ENCODE results near the gene MSRB1.
"Not testable (repeated sequence)": the region's sequence is repeated elsewhere in the genome, so short reads cannot be mapped to it uniquely, and the experiment has no call there.

Gene MSRB1

GRCh38 chr16:1960665-1961630, 17.9 kb upstream of the MSRB1 start:
- H3K79me2 ChIP-seq (ENCODE audit: control insufficient read depth, low read length), result peaks cover 54% of the 10 kb centered on the region
- peak overlapping the region; percentile 62 for H3K27ac ChIP-seq (ENCODE audit: low read depth, low read length)
- no peaks in the 10 kb centered on the region for H3K27me3 ChIP-seq (ENCODE audit: control insufficient read depth, low read length)
- peaks cover 38% of the 10 kb centered on the region for H3K4me1 ChIP-seq (ENCODE audit: control insufficient read depth, low read length)
- H3K4me3 ChIP-seq (ENCODE audit: low read length), result peak overlapping the region; percentile 98
- peaks cover 10% of the 10 kb centered on the region for H4K20me1 ChIP-seq (ENCODE audit: control insufficient read depth, insufficient read depth, low read depth, low read length)
- peaks cover 61% of the 10 kb centered on the region for H3K36me3 ChIP-seq (ENCODE audit: control insufficient read depth, low read length)
- H3K4me2 ChIP-seq (ENCODE audit: low read length), result peak overlapping the region; percentile 99
- TF ChIP-seq CTCF (IDR thresholded peaks at IDR 0.05; ENCODE audit: low read depth, low read length, poor library complexity, severe bottlenecking) (no peak), EZH2phosphoT487 (IDR thresholded peaks at IDR 0.05; ENCODE audit: borderline replicate concordance, low read length) (no peak)
- peaks cover 43% of the 10 kb centered on the region for H3F3A ChIP-seq (ENCODE audit: control insufficient read depth, insufficient read depth)
- no peaks in the 10 kb centered on the region for H3K9me3 ChIP-seq (ENCODE audit: control insufficient read depth, insufficient read depth, low read length)
- H3K9me2 ChIP-seq (replicated peaks; ENCODE audit: control insufficient read depth, low read length), result no peaks in the 10 kb centered on the region

- no peaks in the 10 kb centered on the region for H3K9me3 ChIP-seq (ENCODE audit: control insufficient read depth, insufficient read depth, low read length)
- no peaks in the 10 kb centered on the region for H3K27me3 ChIP-seq (ENCODE audit: control insufficient read depth, low read length)
- peaks cover 42% of the 10 kb centered on the region for H3F3A ChIP-seq (ENCODE audit: control insufficient read depth, insufficient read depth)
- H3K4me2 ChIP-seq (ENCODE audit: low read length), result peak within 1 kb of the TSS; percentile 99
- H4K20me1 ChIP-seq (ENCODE audit: control insufficient read depth, insufficient read depth, low read depth, low read length), result peaks cover 10% of the 10 kb centered on the region
- H3K27ac ChIP-seq (ENCODE audit: low read depth, low read length), result peak within 1 kb of the TSS; percentile 62
- TF ChIP-seq EZH2phosphoT487 (IDR thresholded peaks at IDR 0.05; ENCODE audit: borderline replicate concordance, low read length), result no peak
- TF ChIP-seq CTCF (IDR thresholded peaks at IDR 0.05; ENCODE audit: low read depth, low read length, poor library complexity, severe bottlenecking), result peak; percentile 91
- H3K4me3 ChIP-seq (ENCODE audit: low read length), result peak within 1 kb of the TSS; percentile 98
- H3K9me2 ChIP-seq (replicated peaks; ENCODE audit: control insufficient read depth, low read length), result no peaks in the 10 kb centered on the region
- peaks cover 34% of the 10 kb centered on the region for H3K4me1 ChIP-seq (ENCODE audit: control insufficient read depth, low read length)
- peaks cover 49% of the 10 kb centered on the region for H3K36me3 ChIP-seq (ENCODE audit: control insufficient read depth, low read length)
- peaks cover 40% of the 10 kb centered on the region for H3K79me2 ChIP-seq (ENCODE audit: control insufficient read depth, low read length)
Observed at GRCh38 chr16:1959269-1960039, 16.5 kb upstream of the MSRB1 start, which contains the start of gene NDUFB10. TSS of gene NDUFB10 (plus strand) at chr16:1959538. CDS start at chr16:1959625, 87 bp downstream.

- Histone ChIP-seq H3K9me3 (ENCODE audit: control insufficient read depth, insufficient read depth, low read length) (no peaks in the 10 kb centered on the region), H3K4me1 (ENCODE audit: control insufficient read depth, low read length) (peaks cover 34% of the 10 kb centered on the region), H4K20me1 (ENCODE audit: control insufficient read depth, insufficient read depth, low read depth, low read length) (peaks cover 6% of the 10 kb centered on the region), H3K27ac (ENCODE audit: low read depth, low read length) (no peak overlapping the region), H3K4me2 (ENCODE audit: low read length) (peak overlapping the region; percentile 99), H3K79me2 (ENCODE audit: control insufficient read depth, low read length) (peaks cover 33% of the 10 kb centered on the region), H3K9me2 (replicated peaks; ENCODE audit: control insufficient read depth, low read length) (no peaks in the 10 kb centered on the region), H3F3A (ENCODE audit: control insufficient read depth, insufficient read depth) (peaks cover 35% of the 10 kb centered on the region), H3K36me3 (ENCODE audit: control insufficient read depth, low read length) (peaks cover 42% of the 10 kb centered on the region), H3K4me3 (ENCODE audit: low read length) (peak overlapping the region; percentile 98), H3K27me3 (ENCODE audit: control insufficient read depth, low read length) (no peaks in the 10 kb centered on the region)
- TF ChIP-seq CTCF (IDR thresholded peaks at IDR 0.05; ENCODE audit: low read depth, low read length, poor library complexity, severe bottlenecking), result no peak
- TF ChIP-seq EZH2phosphoT487 (IDR thresholded peaks at IDR 0.05; ENCODE audit: borderline replicate concordance, low read length), result no peak
Observed at GRCh38 chr16:1958715-1959268, 15.8 kb upstream of the MSRB1 start.

GRCh38 chr16:1958143-1958491, 15.1 kb upstream of the MSRB1 start:
- Histone ChIP-seq H3K36me3 (ENCODE audit: control insufficient read depth, low read length) (peaks cover 35% of the 10 kb centered on the region), H3F3A (ENCODE audit: control insufficient read depth, insufficient read depth) (peaks cover 29% of the 10 kb centered on the region), H3K4me1 (ENCODE audit: control insufficient read depth, low read length) (peaks cover 34% of the 10 kb centered on the region), H3K79me2 (ENCODE audit: control insufficient read depth, low read length) (peaks cover 27% of the 10 kb centered on the region)
- H3K4me2 ChIP-seq (ENCODE audit: low read length); H3K9me3 ChIP-seq (ENCODE audit: control insufficient read depth, insufficient read depth, low read length); H3K4me3 ChIP-seq (ENCODE audit: low read length); H4K20me1 ChIP-seq (ENCODE audit: control insufficient read depth, insufficient read depth, low read depth, low read length); H3K9me2 ChIP-seq (replicated peaks; ENCODE audit: control insufficient read depth, low read length); H3K27ac ChIP-seq (ENCODE audit: low read depth, low read length); H3K27me3 ChIP-seq (ENCODE audit: control insufficient read depth, low read length): not testable (repeated sequence)

GRCh38 chr16:1957434-1958142, 14.6 kb upstream of the MSRB1 start:
- H3K4me1 ChIP-seq (ENCODE audit: control insufficient read depth, low read length), result peaks cover 29% of the 10 kb centered on the region
- H3K79me2 ChIP-seq (ENCODE audit: control insufficient read depth, low read length), result peaks cover 21% of the 10 kb centered on the region
- H4K20me1 ChIP-seq (ENCODE audit: control insufficient read depth, insufficient read depth, low read depth, low read length); H3K27me3 ChIP-seq (ENCODE audit: control insufficient read depth, low read length); H3K9me2 ChIP-seq (replicated peaks; ENCODE audit: control insufficient read depth, low read length); H3K27ac ChIP-seq (ENCODE audit: low read depth, low read length); H3K9me3 ChIP-seq (ENCODE audit: control insufficient read depth, insufficient read depth, low read length); H3K4me2 ChIP-seq (ENCODE audit: low read length); H3K4me3 ChIP-seq (ENCODE audit: low read length): not testable (repeated sequence)
- peaks cover 30% of the 10 kb centered on the region for H3K36me3 ChIP-seq (ENCODE audit: control insufficient read depth, low read length)
- H3F3A ChIP-seq (ENCODE audit: control insufficient read depth, insufficient read depth), result peaks cover 23% of the 10 kb centered on the region

Data from DOHH2 (cell line).